Panc1 (cell line): Measurements from ENCODE around the gene TMEM117. TPM values are rescaled to one million over a fixed set of nuclear protein-coding genes. Genes with fewer than 3 reads are reported as not detected.

ENCODE experiments used
- ATAC-seq: fragments of 200-7000 bp; cut with Tn5 transposase; 2 replicates; pipeline ENCODE4 v1.9.1; 2020; ENCODE audit warnings: mild to moderate bottlenecking, moderate library complexity
- BruUV-seq: library from RNA; stranded (reverse); fragments of 400-500 nt; replicated peaks from 2 replicates; lab custom pipeline; 2021; lab: Mats Ljungman, UMichigan
- CTCF ChIA-PET: fragments of 300-600 bp; sonication (Branson Sonifier 250); formaldehyde crosslinking; loops from one replicate; lab custom pipeline; 2022; ENCODE audit warnings: antibody characterized with exemption; lab: Charles Lee
- POLR2A ChIA-PET: fragments of 300-600 bp; sonication (Branson Sonifier 250); formaldehyde crosslinking; loops from one replicate; lab custom pipeline; 2022; ENCODE audit warnings: antibody characterized with exemption; lab: Charles Lee
- DNase-seq: peaks from one replicate; pipeline ENCODE4 v3.0.0-alpha.2; 2010; ENCODE audit warnings: low read depth, low spot score
- H3K27ac ChIP-seq: 2 replicates; pipeline ENCODE4 v1.5.1; 2011; ENCODE audit warnings: mild to moderate bottlenecking, low read length, inconsistent platforms
- H3K27me3 ChIP-seq: fragments of 200-500 bp; sonication (Bioruptor generic); 2 replicates; pipeline ENCODE4 v1.6.0; 2014; ENCODE audit warnings: low read length, inconsistent platforms; ENCODE audit not compliant: control insufficient read depth, insufficient read depth
- H3K36me3 ChIP-seq: fragments of 200-500 bp; sonication (Bioruptor generic); 2 replicates; pipeline ENCODE4 v1.5.1; 2014; ENCODE audit warnings: inconsistent platforms, mild to moderate bottlenecking, low read length, moderate library complexity; ENCODE audit not compliant: control insufficient read depth, insufficient read depth
- H3K4me1 ChIP-seq: 2 replicates; pipeline ENCODE4 v1.5.1; 2011; ENCODE audit warnings: inconsistent platforms, mild to moderate bottlenecking, low read length, moderate library complexity; ENCODE audit not compliant: control insufficient read depth, insufficient read depth
- H3K4me3 ChIP-seq, 2 experiments: 2 replicates each; pipeline ENCODE4 v1.5.1; 2011 to 2012; ENCODE audit warnings: low read depth in 2 of 2, low read length in 2 of 2, mild to moderate bottlenecking in 2 of 2, inconsistent platforms in 1 of 2, moderate library complexity in 1 of 2
- H3K9me3 ChIP-seq: fragments of 200-500 bp; sonication (Bioruptor generic); 2 replicates; pipeline ENCODE4 v1.5.1; 2014; ENCODE audit warnings: low read depth, mild to moderate bottlenecking, inconsistent platforms, low read length, moderate library complexity; ENCODE audit not compliant: control insufficient read depth, insufficient read depth
- CTCF ChIP-seq: fragments of 450-650 bp; IDR thresholded peaks from 2 replicates; pipeline ENCODE4 v1.5.1; 2017; ENCODE audit warnings: mild to moderate bottlenecking
- POLR2AphosphoS5 ChIP-seq: IDR thresholded peaks from 2 replicates; pipeline ENCODE4 v1.6.1; 2012; ENCODE audit warnings: mild to moderate bottlenecking, low read depth, low read length, moderate library complexity
- REST ChIP-seq, 2 experiments: IDR thresholded peaks; 2 replicates each; pipeline ENCODE4 v1.6.1; 2011 to 2012; ENCODE audit warnings: low read depth in 2 of 2, control low read depth in 1 of 2, low read length in 1 of 2, mild to moderate bottlenecking in 1 of 2, moderate library complexity in 1 of 2; ENCODE audit not compliant: insufficient read depth in 1 of 2
- SIN3A ChIP-seq: IDR thresholded peaks from 2 replicates; pipeline ENCODE4 v1.6.1; 2012; ENCODE audit warnings: low read depth, mild to moderate bottlenecking, low read length, moderate library complexity, borderline replicate concordance; ENCODE audit not compliant: insufficient read depth
- TCF7L2 ChIP-seq: IDR thresholded peaks from 2 replicates; pipeline ENCODE4 v1.6.1; 2011; ENCODE audit warnings: mild to moderate bottlenecking, low read depth, low read length, inconsistent platforms
- in situ Hi-C: cut with HindIII; loops from 2 replicates; pipeline ENCODE4 v1.10.0; 2016; ENCODE audit warnings: low sequenced_read_pairs, low pct_unique_long_range_greater_than_20kb
- intact Hi-C: fragments of 100-400 bp; cut with micrococcal nuclease; formaldehyde crosslinking; loops from one replicate; pipeline ENCODE4 v1.10.0; 2022; ENCODE audit not compliant: unreplicated experiment
- total RNA-seq: library from RNA; stranded (reverse); gene quantifications from one replicate; pipeline ENCODE4 v1.2.1, GENCODE V29; 2021; ENCODE audit not compliant: unreplicated experiment

Gene TMEM117
- total RNA-seq, 1 experiment from 2014 or later = 5.5 TPM

- ATAC-seq (no peak), DNase-seq (no peak)
- TF ChIP-seq TCF7L2 (no peak), SIN3A (no peak), POLR2AphosphoS5 (no peak), CTCF (no peak), REST (IDR thresholded peaks at IDR 0.05; ENCODE audit: insufficient read depth in 1 of 2, low read depth in 2 of 2, low read length in 1 of 2) (no peak)
- intact Hi-C loops (no loop called here), in situ Hi-C loops (no loop called here)
- no peaks in the 10 kb centered on the region for H3K36me3 ChIP-seq
- H3K4me1 ChIP-seq = no peaks in the 10 kb centered on the region
- no peak overlapping the region for H3K27ac ChIP-seq
- POLR2A ChIA-PET = no interaction called here
- CTCF ChIA-PET = no interaction called here
- H3K4me3 ChIP-seq = no peak overlapping the region
- no peaks in the 10 kb centered on the region for H3K27me3 ChIP-seq
- BruUV-seq = no TSS peak
- H3K9me3 ChIP-seq = no peaks in the 10 kb centered on the region
These were observed 106.5 kb downstream of the TMEM117 start for GRCh38 chr12:43942379-43942778.

GRCh38 chr12:43945983-43946382 lies 110.1 kb downstream of the TMEM117 start:
- H3K27me3 ChIP-seq = no peaks in the 10 kb centered on the region
- H3K9me3 ChIP-seq = no peaks in the 10 kb centered on the region
- ChIA-PET CTCF (no interaction called here), POLR2A (no interaction called here)
- H3K4me3 ChIP-seq = no peak overlapping the region
- in situ Hi-C loops = no loop called here
- no peaks in the 10 kb centered on the region for H3K4me1 ChIP-seq
- H3K36me3 ChIP-seq = no peaks in the 10 kb centered on the region
- intact Hi-C loops = no loop called here
- BruUV-seq = no TSS peak
- DNase-seq (no peak), ATAC-seq (no peak)
- TF ChIP-seq REST (IDR thresholded peaks at IDR 0.05; ENCODE audit: insufficient read depth in 1 of 2, low read depth in 2 of 2, low read length in 1 of 2) (no peak), POLR2AphosphoS5 (no peak), TCF7L2 (no peak), SIN3A (no peak), CTCF (no peak)
- H3K27ac ChIP-seq = no peak overlapping the region
